Tibial nerve (tissue), 3 donors: Measurements from ENCODE around the gene TMEM120B.

ENCODE experiments used
- CTCF ChIP-seq, 5 experiments: fragments of 200-600 bp in 3 of 5; fragments of 450-650 bp in 2 of 5; sonication (generic) in 3 of 5; IDR thresholded peaks; one replicate each; pipeline ENCODE4 v1.5.1; 2016 to 2019; ENCODE audit warnings: antibody characterized with exemption in 5 of 5, mild to moderate bottlenecking in 3 of 5, moderate library complexity in 2 of 5
- POLR2A ChIP-seq, 2 donors: fragments of 450-650 bp; IDR thresholded peaks; one replicate each; pipeline ENCODE4 v1.6.1; 2017; ENCODE audit warnings: antibody characterized with exemption in 2 of 2, mild to moderate bottlenecking in 2 of 2, moderate library complexity in 2 of 2

GRCh38 chr12:121802843-121803698 is 90.5 kb downstream of the TMEM120B start:
- TF ChIP-seq CTCF (IDR thresholded peaks at IDR 0.05) (peak in 1 of 5 experiments; percentile 6), POLR2A (IDR thresholded peaks at IDR 0.05) (peak; percentile 91 to 97)
